HCT116 (cell line): ENCODE data around the gene MANBA. TPM values are rescaled to one million over a fixed set of nuclear protein-coding genes. Genes with fewer than 3 reads are reported as not detected.

Experiments used
- ATAC-seq: fragments of 200-7000 bp; cut with Tn5 transposase; 2 replicates; pipeline ENCODE4 v1.9.1; 2020; ENCODE audit warnings: mild to moderate bottlenecking, moderate library complexity
- BruUV-seq: library from RNA; stranded (reverse); fragments of 400-500 nt; replicated peaks from 2 replicates; lab custom pipeline; 2021; lab: Mats Ljungman, UMichigan
- CTCF ChIA-PET: fragments of 300-600 bp; sonication (Branson Sonifier 250); formaldehyde crosslinking; loops from one replicate; lab custom pipeline; 2021; ENCODE audit warnings: antibody characterized with exemption; lab: Charles Lee
- POLR2A ChIA-PET: fragments of 300-600, 350-600 bp; sonication (Branson Sonifier 250); formaldehyde crosslinking; loops from one replicate; lab custom pipeline; 2021; ENCODE audit warnings: antibody characterized with exemption; lab: Charles Lee
- RAD21 ChIA-PET, 2 experiments: fragments of 300-600 bp; sonication (Branson Sonifier 250); formaldehyde crosslinking; loops; one replicate each; lab custom pipeline; 2023; ENCODE audit warnings: low total read pairs in 2 of 2; ENCODE audit not compliant: uncharacterized antibody in 2 of 2, unreplicated experiment in 2 of 2, low non-redundant PET in 1 of 2; lab: Charles Lee
- DNase-seq: peaks from one replicate; pipeline ENCODE4 v3.0.0-alpha.2; 2010; ENCODE audit warnings: low read depth, low spot score
- H2AFZ ChIP-seq: fragments of 200-600 bp; shearing (Covaris generic), sonication (generic); 2 replicates; pipeline ENCODE4 v1.6.1; 2017; ENCODE audit warnings: low read depth, mixed run types, mixed read lengths, antibody characterized with exemption, low read length; ENCODE audit not compliant: poor library complexity, severe bottlenecking
- H3K27ac ChIP-seq: 2 replicates; pipeline ENCODE4 v1.5.1; 2012; ENCODE audit warnings: low read depth, low read length
- H3K27me3 ChIP-seq: fragments of 200-600 bp; sonication (generic); 2 replicates; pipeline ENCODE4 v1.6.1; 2016; ENCODE audit warnings: mixed run types, low read length, mixed read lengths; ENCODE audit not compliant: insufficient read depth
- H3K36me3 ChIP-seq, 2 experiments: fragments of 200-500 bp in 1 of 2; fragments of 200-600 bp in 1 of 2; sonication (Bioruptor generic) in 1 of 2; sonication (generic) in 1 of 2; 2 replicates each; pipeline versions ENCODE4 v1.5.1 to v1.6.1; 2014 to 2016; ENCODE audit warnings: low read length in 2 of 2, inconsistent platforms in 1 of 2, mixed read lengths in 1 of 2, mixed run types in 1 of 2; ENCODE audit not compliant: insufficient read depth in 2 of 2, control insufficient read depth in 1 of 2
- H3K4me1 ChIP-seq, 2 experiments: fragments of 200-600 bp in 1 of 2; sonication (generic) in 1 of 2; 2 replicates each; pipeline versions ENCODE4 v1.5.1 to v1.6.1; 2012 to 2017; ENCODE audit warnings: low read length in 2 of 2, inconsistent platforms in 1 of 2, mild to moderate bottlenecking in 1 of 2, mixed read lengths in 1 of 2, mixed run types in 1 of 2, moderate library complexity in 1 of 2; ENCODE audit not compliant: insufficient read depth in 2 of 2, control insufficient read depth in 1 of 2
- H3K4me2 ChIP-seq: fragments of 200-600 bp; sonication (generic); 2 replicates; pipeline ENCODE4 v1.6.1; 2017; ENCODE audit warnings: mixed run types, low read length, mixed read lengths
- H3K4me3 ChIP-seq, 2 experiments: fragments of 200-600 bp in 1 of 2; sonication (generic) in 1 of 2; replicated peaks in 1 of 2; 2 replicates each; pipeline ENCODE4 v1.5.1; 2011 to 2016; ENCODE audit warnings: low read length in 2 of 2, control low read depth in 1 of 2, low read depth in 1 of 2, mild to moderate bottlenecking in 1 of 2, mixed read lengths in 1 of 2, mixed run types in 1 of 2
- H3K79me2 ChIP-seq: fragments of 200-600 bp; sonication (generic); 2 replicates; pipeline ENCODE4 v1.6.1; 2017; ENCODE audit warnings: mild to moderate bottlenecking, mixed run types, low read length, moderate library complexity, mixed read lengths; ENCODE audit not compliant: insufficient read depth
- H3K9ac ChIP-seq: fragments of 200-600 bp; sonication (generic); 2 replicates; pipeline ENCODE4 v1.6.1; 2016; ENCODE audit warnings: low read length, mixed read lengths
- H3K9me2 ChIP-seq: fragments of 200-600 bp; sonication (generic), shearing (Covaris generic); 2 replicates; pipeline ENCODE4 v1.6.1; 2017; ENCODE audit warnings: mixed run types, mild to moderate bottlenecking, moderate library complexity; ENCODE audit not compliant: insufficient read depth
- H3K9me3 ChIP-seq, 2 experiments: fragments of 200-500 bp in 1 of 2; fragments of 200-600 bp in 1 of 2; sonication (Bioruptor generic) in 1 of 2; sonication (generic) in 1 of 2; 2 replicates each; pipeline ENCODE4 v1.6.1; 2014 to 2017; ENCODE audit warnings: low read length in 2 of 2, mixed read lengths in 2 of 2, inconsistent platforms in 1 of 2, low read depth in 1 of 2, mild to moderate bottlenecking in 1 of 2, mixed run types in 1 of 2, moderate library complexity in 1 of 2; ENCODE audit not compliant: control insufficient read depth in 1 of 2, insufficient read depth in 1 of 2
- H4K20me1 ChIP-seq: fragments of 200-600 bp; sonication (generic), shearing (Covaris generic); 2 replicates; pipeline ENCODE4 v1.6.1; 2017; ENCODE audit warnings: mixed run types, mild to moderate bottlenecking, moderate library complexity; ENCODE audit not compliant: insufficient read depth
- EGR1 ChIP-seq: IDR thresholded peaks from 2 replicates; pipeline ENCODE4 v1.6.1; 2012; ENCODE audit warnings: low read depth
- EZH2phosphoT487 ChIP-seq: fragments of 200-600 bp; IDR thresholded peaks from 2 replicates; pipeline ENCODE4 v1.6.1; 2018; ENCODE audit warnings: antibody characterized with exemption, borderline replicate concordance
- FOSL1 ChIP-seq: IDR thresholded peaks from 2 replicates; pipeline ENCODE4 v1.6.1; 2012; ENCODE audit warnings: low read depth
- RAD21 ChIP-seq: IDR thresholded peaks from 2 replicates; pipeline ENCODE4 v1.6.1; 2012; ENCODE audit warnings: low read depth, mild to moderate bottlenecking
- SIN3A ChIP-seq: IDR thresholded peaks from 2 replicates; pipeline ENCODE4 v1.6.1; 2012; ENCODE audit warnings: low read depth
- SRF ChIP-seq: IDR thresholded peaks from 2 replicates; pipeline ENCODE4 v1.6.1; 2012; ENCODE audit warnings: low read depth
- YY1 ChIP-seq: IDR thresholded peaks from 2 replicates; pipeline ENCODE4 v1.6.1; 2011; ENCODE audit warnings: low read length, low read depth, moderate library complexity, mild to moderate bottlenecking; ENCODE audit not compliant: insufficient replicate concordance; ENCODE audit errors: extremely low read depth
- ZFX ChIP-seq: fragments of 450-650 bp; IDR thresholded peaks from 2 replicates; pipeline ENCODE4 v1.6.1; 2017
- ZNF274 ChIP-seq: fragments of 200-500 bp; sonication (Bioruptor generic); IDR thresholded peaks from 2 replicates; pipeline ENCODE4 v1.6.1; 2014; ENCODE audit warnings: mild to moderate bottlenecking, low read depth, low read length, inconsistent platforms
- intact Hi-C: fragments of 100-400 bp; cut with micrococcal nuclease; formaldehyde crosslinking; loops from 2 replicates; pipeline ENCODE4 v1.10.0; 2022
- total RNA-seq: library from RNA; stranded (reverse); gene quantifications from one replicate; pipeline ENCODE4 v1.2.1, GENCODE V29; 2021; ENCODE audit not compliant: unreplicated experiment
- TF ChIP-seq, protein P1 (sequence below): IDR thresholded peaks from 2 replicates; pipeline ENCODE4 v1.6.1; 2012
- TF ChIP-seq, protein P2 (sequence below): IDR thresholded peaks from 2 replicates; pipeline ENCODE4 v1.6.1; 2011; ENCODE audit warnings: mild to moderate bottlenecking, low read length, moderate library complexity; ENCODE audit not compliant: insufficient replicate concordance; ENCODE audit errors: extremely low read depth
- TF ChIP-seq, protein P3 (sequence below), 3 experiments: fragments of 200-600 bp in 1 of 3; sonication (generic) in 1 of 3; IDR thresholded peaks in 2 of 3; conservative IDR thresholded peaks in 1 of 3; 2 replicates each; pipeline ENCODE4 v1.5.1; 2012 to 2017; ENCODE audit warnings: low read depth in 2 of 3, low read length in 2 of 3, antibody characterized with exemption in 1 of 3, borderline replicate concordance in 1 of 3, control low read depth in 1 of 3, mild to moderate bottlenecking in 1 of 3, mixed read lengths in 1 of 3, mixed run types in 1 of 3, moderate library complexity in 1 of 3; ENCODE audit not compliant: insufficient read depth in 1 of 3
- TF ChIP-seq, protein P4 (sequence below): IDR thresholded peaks from 2 replicates; pipeline ENCODE4 v1.6.1; 2012; ENCODE audit warnings: low read depth

MANBA gene
- total RNA-seq, 1 experiment from 2014 or later = 21.3 TPM

DNA sequence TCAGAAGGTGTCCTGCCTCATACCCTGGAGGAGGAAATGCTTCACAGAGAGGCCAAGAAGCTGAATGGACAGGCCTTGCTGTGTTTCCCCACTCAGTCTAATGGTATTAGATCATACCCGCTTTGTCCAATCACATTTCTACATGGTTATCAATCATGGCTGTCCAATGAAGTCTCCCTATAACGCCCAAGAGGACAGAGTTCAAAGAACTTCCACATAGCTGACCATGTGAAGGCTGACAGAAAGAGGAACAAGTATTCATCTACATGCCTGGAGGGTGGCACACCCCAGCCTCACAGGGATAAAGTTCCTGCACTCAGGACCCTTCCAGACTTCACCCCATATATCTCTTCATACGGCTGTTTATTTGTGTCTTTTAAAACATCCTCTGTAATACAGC lies 123.4 kb downstream of the MANBA start:
- no peak overlapping the region for H2AFZ ChIP-seq
- intact Hi-C loops = no loop called here
- ChIA-PET RAD21 (no interaction called here), POLR2A (no interaction called here)
- no peak overlapping the region for H3K4me2 ChIP-seq
- H3K27ac ChIP-seq = no peak overlapping the region
- TF ChIP-seq EZH2phosphoT487 (no peak), FOSL1 (no peak), ZNF274 (no peak), ZFX (no peak), YY1 (no peak), EGR1 (no peak), RAD21 (no peak), SIN3A (no peak), SRF (no peak)
- TF ChIP-seq, protein P1, sequence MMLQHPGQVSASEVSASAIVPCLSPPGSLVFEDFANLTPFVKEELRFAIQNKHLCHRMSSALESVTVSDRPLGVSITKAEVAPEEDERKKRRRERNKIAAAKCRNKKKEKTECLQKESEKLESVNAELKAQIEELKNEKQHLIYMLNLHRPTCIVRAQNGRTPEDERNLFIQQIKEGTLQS = no peak
- TF ChIP-seq, protein P2, sequence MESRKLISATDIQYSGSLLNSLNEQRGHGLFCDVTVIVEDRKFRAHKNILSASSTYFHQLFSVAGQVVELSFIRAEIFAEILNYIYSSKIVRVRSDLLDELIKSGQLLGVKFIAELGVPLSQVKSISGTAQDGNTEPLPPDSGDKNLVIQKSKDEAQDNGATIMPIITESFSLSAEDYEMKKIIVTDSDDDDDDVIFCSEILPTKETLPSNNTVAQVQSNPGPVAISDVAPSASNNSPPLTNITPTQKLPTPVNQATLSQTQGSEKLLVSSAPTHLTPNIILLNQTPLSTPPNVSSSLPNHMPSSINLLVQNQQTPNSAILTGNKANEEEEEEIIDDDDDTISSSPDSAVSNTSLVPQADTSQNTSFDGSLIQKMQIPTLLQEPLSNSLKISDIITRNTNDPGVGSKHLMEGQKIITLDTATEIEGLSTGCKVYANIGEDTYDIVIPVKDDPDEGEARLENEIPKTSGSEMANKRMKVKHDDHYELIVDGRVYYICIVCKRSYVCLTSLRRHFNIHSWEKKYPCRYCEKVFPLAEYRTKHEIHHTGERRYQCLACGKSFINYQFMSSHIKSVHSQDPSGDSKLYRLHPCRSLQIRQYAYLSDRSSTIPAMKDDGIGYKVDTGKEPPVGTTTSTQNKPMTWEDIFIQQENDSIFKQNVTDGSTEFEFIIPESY = no peak
- TF ChIP-seq, protein P3, sequence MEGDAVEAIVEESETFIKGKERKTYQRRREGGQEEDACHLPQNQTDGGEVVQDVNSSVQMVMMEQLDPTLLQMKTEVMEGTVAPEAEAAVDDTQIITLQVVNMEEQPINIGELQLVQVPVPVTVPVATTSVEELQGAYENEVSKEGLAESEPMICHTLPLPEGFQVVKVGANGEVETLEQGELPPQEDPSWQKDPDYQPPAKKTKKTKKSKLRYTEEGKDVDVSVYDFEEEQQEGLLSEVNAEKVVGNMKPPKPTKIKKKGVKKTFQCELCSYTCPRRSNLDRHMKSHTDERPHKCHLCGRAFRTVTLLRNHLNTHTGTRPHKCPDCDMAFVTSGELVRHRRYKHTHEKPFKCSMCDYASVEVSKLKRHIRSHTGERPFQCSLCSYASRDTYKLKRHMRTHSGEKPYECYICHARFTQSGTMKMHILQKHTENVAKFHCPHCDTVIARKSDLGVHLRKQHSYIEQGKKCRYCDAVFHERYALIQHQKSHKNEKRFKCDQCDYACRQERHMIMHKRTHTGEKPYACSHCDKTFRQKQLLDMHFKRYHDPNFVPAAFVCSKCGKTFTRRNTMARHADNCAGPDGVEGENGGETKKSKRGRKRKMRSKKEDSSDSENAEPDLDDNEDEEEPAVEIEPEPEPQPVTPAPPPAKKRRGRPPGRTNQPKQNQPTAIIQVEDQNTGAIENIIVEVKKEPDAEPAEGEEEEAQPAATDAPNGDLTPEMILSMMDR (IDR thresholded peaks at IDR 0.05 in 2 of 3, conservative IDR thresholded peaks at IDR 0.05 in 1 of 3; ENCODE audit: borderline replicate concordance in 1 of 3, insufficient read depth in 1 of 3, low read depth in 2 of 3, low read length in 2 of 3) = no peak
- TF ChIP-seq, protein P4, sequence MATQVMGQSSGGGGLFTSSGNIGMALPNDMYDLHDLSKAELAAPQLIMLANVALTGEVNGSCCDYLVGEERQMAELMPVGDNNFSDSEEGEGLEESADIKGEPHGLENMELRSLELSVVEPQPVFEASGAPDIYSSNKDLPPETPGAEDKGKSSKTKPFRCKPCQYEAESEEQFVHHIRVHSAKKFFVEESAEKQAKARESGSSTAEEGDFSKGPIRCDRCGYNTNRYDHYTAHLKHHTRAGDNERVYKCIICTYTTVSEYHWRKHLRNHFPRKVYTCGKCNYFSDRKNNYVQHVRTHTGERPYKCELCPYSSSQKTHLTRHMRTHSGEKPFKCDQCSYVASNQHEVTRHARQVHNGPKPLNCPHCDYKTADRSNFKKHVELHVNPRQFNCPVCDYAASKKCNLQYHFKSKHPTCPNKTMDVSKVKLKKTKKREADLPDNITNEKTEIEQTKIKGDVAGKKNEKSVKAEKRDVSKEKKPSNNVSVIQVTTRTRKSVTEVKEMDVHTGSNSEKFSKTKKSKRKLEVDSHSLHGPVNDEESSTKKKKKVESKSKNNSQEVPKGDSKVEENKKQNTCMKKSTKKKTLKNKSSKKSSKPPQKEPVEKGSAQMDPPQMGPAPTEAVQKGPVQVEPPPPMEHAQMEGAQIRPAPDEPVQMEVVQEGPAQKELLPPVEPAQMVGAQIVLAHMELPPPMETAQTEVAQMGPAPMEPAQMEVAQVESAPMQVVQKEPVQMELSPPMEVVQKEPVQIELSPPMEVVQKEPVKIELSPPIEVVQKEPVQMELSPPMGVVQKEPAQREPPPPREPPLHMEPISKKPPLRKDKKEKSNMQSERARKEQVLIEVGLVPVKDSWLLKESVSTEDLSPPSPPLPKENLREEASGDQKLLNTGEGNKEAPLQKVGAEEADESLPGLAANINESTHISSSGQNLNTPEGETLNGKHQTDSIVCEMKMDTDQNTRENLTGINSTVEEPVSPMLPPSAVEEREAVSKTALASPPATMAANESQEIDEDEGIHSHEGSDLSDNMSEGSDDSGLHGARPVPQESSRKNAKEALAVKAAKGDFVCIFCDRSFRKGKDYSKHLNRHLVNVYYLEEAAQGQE = no peak
- TF ChIP-seq, all 23 proteins: peak for 0
- Histone ChIP-seq H3K79me2 (no peaks in the 10 kb centered on the region), H3K9ac (no peak overlapping the region), H3K9me3 (no peaks in the 10 kb centered on the region), H4K20me1 (no peaks in the 10 kb centered on the region), H3K4me3 (no peak overlapping the region), H3K36me3 (no peaks in the 10 kb centered on the region), H3K27me3 (no peaks in the 10 kb centered on the region), H3K4me1 (peaks cover 0 to 12% of the 10 kb centered on the region in 2 experiments; a peak in 2 of 4 replicates), H3K9me2 (no peaks in the 10 kb centered on the region)
- CTCF ChIA-PET = no interaction called here
- no peak for DNase-seq
- no peak for ATAC-seq
- no TSS peak for BruUV-seq
